NCI-H2029 (cell line): Measurements from ENCODE around the gene ZNF488.

Experiments used
- DNase-seq: peaks from one replicate; lab custom pipeline; 2025; lab: John Stamatoyannopoulos, UW

ZNF488 gene

DNA sequence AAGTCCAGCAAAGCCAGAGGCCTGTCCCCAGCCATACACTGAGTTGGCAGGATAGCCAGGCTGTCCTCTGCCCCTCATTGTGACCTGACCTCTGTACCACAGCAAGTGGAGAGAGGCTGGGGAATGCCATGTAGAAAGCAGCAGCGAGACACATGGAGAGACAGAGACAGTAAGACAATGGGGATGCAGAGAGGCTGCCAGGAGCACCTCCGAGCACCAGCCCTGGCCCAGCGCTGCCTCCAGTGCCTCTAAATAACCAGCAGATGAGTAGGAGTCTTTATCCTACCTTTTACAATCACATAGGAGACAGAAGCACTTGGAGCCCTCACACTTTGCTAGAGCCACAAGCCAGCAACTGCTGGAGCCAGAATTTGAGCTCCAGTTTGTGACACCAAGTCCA is 53.7 kb downstream of the ZNF488 start:
- no peak for DNase-seq

DNA sequence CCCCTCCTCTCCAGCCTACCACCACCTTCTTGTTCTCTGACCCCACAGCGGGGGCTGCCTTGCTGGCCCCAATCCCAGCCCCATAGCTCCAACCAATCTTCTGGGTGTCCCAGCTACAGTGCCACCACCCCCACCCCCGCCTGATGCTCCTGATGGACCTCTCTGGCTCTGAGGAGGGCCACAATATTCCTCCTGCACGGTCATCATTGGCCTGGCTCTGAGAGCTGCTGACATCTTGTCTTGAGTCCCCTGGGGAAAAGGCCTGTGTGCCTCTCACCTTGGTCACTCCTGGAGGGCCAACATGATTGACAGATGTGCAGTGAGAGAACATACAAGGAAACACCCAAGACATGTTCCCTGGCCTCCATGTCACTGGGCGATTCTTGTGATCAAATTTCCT is 54.2 kb downstream of the ZNF488 start:
- DNase-seq, result no peak

DNA sequence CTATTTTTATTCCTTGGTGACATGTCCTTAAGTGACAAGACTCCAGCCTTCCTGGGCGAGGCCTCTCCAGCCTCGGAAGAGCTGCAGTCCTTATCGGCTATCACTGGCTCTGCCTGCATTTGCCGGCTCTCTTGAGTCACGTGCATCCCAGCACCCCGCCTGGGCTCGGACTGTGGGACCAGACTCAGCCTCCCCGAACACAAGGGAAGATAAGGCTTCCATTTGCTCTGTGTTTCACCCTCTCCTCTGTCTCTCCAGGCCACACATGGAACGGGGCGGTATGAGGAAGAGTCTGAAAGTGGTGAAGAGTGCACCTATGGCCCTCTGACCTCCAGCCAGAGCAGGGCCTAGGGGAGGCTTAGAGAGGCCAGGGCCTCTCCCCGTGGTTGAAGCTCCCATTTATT is 57.2 kb downstream of the ZNF488 start:
- no peak for DNase-seq

DNA sequence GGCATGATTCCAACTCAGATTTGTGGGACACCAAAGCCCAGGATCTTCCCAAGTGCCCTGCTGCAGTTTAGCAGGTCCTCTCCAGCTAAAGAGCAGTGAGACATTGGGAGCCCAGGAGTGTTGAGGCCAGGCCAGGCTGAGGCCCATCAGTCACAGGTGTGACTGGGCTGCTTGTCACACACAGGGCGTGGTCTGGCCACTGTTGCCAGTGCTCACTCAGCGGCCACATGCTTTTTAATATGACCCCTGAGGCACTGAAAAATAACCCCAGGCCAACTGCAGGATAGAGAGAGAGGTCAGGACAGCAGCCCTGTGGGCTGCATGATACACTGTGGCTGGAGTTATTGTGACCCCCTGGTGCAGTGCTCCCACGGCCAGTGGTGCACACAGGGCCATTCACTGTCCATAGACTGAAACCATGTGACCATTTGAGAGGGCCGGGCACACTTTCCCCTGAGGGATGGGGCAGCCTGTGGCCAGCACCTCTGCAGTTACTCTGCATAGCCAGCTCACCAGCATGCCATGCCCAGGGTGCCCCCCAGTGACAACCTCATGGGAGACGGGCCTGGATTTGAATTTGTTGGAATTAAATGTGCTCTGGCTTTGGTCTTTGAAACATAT is 57.7 kb downstream of the ZNF488 start:
- no peak for DNase-seq

DNA sequence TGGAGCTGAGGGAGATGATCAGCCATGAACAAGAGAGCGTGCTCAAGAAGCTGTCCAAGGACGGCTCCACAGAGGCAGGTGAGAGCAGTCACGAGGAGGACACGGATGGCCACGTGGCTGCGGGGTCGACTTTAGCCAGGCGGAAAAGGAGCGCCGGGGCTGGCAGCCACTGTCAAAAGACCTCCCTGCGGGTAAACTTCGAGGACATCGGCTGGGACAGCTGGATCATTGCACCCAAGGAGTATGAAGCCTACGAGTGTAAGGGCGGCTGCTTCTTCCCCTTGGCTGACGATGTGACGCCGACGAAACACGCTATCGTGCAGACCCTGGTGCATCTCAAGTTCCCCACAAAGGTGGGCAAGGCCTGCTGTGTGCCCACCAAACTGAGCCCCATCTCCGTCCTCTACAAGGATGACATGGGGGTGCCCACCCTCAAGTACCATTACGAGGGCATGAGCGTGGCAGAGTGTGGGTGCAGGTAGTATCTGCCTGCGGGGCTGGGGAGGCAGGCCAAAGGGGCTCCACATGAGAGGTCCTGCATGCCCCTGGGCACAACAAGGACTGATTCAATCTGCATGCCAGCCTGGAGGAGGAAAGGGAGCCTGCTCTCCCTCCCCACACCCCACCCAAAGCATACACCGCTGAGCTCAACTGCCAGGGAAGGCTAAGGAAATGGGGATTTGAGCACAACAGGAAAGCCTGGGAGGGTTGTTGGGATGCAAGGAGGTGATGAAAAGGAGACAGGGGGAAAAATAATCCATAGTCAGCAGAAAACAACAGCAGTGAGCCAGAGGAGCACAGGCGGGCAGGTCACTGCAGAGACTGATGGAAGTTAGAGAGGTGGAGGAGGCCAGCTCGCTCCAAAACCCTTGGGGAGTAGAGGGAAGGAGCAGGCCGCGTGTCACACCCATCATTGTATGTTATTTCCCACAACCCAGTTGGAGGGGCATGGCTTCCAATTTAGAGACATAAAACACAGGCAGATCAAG is 58.5 kb downstream of the ZNF488 start:
- no peak for DNase-seq

DNA sequence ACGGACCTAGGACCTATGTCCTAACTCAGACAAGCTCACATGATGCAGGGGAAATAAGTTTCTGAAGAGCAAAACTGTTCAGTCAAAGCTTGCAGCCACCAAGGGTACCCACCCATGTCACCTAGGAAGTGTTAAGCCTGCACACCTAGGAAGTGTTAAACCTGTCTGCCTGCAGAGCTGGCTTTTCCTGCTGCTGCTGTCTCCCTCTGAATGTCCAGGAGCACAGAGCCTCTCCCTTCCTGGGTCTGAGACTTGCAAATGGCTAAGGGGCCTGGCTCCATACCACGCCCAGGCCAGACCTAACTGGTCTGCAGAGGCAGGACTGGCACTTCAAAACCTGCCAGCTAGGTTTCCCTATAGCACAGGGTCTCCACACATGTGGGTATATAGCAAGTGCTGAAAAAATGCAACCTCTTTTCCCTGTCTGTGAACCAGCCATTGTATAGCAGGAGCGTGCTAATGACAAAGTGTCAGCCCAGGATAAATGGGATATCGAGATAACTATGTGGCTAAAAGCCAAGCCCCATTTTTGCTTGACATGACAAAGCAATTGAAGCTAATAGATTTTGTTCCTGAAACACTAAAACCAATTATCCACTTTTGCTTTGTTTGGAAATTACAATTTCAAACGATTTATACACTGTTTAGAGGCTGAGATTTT is 60.3 kb downstream of the ZNF488 start:
- no peak for DNase-seq

DNA sequence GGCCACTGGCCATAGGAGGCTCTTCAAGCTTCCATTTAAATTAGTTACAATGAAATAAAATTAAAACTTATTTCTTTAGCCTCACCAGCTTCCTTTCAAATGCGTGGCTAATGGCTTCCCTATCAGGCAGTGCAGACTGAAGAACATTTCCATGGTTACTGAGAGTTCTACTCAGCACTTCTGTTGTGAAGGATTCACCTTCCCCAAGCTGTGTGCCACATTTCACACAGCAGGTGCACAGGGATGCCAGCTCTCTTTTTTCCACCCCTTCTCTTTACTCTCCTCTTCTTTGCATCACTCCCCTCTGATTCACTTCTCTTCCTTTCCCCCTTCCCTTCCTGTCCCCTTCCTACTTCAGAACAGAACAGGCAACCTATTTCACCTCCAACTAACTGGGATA is 61.0 kb downstream of the ZNF488 start:
- DNase-seq, result no peak

DNA sequence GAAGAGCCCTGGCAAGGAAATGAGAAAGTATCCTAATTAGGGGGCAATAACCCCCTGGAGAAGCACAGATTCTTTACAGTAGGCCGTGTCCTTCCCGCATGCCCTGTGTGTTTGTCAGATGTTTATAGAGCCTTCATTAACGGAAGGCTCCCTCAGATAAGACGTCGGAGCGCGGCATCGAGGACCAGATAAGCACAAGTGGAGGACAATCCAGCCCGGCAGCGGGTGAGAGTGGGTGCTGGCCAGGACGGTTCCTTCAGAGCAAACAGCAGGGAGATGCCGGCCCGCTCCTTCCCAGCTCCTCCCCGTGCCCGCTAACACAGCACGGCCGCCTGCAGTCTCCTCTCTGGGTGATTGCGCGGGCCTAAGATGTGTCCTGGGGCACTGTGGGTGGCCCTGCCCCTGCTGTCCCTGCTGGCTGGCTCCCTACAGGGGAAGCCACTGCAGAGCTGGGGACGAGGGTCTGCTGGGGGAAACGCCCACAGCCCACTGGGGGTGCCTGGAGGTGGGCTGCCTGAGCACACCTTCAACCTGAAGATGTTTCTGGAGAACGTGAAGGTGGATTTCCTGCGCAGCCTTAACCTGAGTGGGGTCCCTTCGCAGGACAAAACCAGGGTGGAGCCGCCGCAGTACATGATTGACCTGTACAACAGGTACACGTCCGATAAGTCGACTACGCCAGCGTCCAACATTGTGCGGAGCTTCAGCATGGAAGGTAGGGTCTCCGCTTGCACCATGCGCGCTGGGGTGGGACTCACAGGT is 61.6 kb downstream of the ZNF488 start, which contains the start of gene GDF2:
Gene GDF2 (plus strand): TSS at position 155 of the 762 bp plus-strand sequence. CDS start 215 bp downstream, at position 370.
- DNase-seq, result no peak

DNA sequence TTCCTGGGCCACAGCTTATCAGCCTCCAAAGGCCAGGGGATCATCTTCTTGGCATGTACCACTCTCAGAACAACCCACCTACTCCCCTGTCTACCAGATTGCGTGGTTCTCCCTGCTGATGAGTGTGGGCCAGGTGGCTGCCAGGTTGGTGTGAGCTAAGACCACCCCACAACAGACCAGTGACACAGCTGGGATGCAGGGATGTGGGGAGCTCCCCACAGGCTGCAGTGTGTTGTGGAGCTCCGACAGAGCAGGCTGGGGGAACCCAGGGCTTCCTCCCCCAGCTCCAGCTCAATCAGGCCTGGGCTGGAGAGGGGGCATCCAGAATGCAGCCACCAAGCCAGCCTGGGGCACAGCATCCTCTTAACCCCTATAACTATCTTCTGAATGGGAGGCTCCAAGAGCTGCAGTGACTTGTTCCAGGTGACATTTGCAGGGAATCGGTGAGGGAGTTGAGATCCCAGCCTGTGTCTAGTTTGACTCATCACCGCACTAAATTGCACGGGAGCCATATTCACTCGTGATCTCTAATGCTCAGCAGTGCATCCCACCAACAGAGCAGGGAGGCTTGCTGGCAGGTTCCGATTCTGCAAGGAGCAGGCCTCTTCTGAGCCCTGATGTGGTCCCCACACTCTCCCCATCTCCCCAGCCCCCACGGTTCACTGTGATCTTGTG is 62.4 kb downstream of the ZNF488 start:
- DNase-seq, result no peak

DNA sequence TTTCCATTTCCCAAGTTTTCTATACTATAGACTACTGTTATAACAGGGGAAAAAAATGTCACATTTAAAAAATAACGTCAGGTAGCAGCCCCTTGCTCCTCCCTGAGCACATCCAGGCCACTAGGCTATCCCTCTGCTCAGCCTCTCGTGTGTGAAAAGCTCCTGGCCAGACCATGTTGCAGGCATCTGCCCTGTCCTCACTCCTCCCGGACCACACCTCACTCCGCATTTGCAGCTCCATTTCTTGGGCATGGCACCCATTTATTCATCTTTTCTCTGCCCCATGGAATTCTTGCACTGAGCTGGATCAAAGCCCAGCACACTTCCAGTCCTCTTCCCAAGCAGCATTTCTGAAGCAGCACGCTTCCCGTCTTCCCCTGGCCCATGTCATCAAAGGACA is 63.3 kb downstream of the ZNF488 start:
- no peak for DNase-seq

DNA sequence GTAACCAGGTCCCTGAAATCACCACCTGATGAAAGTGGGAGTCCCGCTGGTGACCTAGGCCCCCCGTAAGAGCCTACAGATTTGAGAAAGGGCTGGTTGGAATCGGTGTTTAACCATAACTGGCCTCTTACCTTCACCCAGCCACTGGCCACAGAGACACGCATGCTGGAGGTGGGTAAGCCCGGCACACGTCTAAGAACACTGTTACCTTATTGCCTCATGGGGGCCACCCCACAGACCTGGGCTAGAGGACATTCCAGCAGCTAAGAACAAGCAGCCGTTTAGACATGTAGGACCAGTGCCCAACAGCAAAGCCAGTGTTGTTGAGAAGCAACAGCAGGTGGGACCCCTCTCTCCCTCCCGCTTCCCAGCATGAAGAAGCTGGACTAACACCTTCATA is 64.3 kb downstream of the ZNF488 start:
- DNase-seq, result no peak

DNA sequence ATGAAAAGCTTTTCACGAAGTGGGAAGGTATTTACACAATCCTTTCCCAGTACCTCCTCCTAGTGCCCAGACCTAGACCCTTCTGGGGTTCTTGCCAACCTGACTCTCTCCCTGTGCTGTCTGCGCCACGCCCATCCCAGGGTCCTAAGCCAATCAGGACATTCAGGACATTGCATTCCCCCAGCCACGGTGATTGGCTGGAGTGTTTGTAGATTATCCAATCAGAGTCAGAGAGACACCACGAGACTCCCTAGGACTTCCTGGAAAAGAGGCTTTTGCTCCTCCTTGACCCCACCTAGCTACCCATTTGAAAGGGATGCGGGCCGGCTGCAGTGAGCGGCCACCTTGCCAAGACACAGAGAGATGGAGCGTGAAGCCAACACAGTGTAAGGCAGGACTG is 65.4 kb downstream of the ZNF488 start:
- DNase-seq, result no peak

DNA sequence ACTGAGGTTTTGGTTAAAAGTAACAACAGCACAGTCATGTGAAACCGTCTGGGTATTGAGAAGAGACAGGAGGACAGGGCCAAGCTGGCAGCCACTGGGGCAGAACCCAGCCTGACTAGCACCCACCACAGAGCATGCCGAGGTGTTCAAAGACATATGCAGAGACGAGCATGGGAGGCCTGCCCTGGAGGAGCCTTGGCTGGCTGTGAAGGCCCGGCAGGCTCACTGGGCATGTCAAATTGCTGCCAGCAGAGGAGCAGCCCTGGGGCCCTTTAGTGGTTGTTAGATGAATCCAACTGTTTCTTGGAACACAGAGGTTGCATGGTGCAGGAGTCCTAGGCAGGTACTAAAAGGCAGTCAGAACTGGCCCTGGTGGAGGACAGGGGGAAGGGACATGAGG is 66.8 kb downstream of the ZNF488 start:
- no peak for DNase-seq

DNA sequence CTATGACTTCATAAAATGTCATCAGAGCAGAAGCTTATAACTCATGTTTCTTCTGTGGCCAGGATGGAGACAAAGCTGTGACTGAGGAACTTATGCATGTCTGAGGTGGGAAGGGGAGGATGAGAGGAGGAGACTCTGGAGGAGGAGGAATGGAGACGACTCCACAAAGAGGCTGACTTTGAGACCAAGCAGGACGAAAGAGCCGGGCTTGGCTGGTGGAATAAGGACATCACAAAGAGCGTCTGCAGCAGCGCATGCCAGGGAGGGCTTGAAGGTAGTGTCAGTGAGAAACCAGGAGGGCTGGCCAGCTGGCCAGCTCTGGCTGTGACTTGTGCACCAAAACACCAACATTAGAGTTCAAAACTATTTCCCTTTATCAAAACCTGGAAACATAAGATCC is 68.0 kb downstream of the ZNF488 start:
- DNase-seq, result no peak
